Measurements from ENCODE around the gene DERA.
"Not testable (repeated sequence)": the region's sequence is repeated elsewhere in the genome, so short reads cannot be mapped to it uniquely, and the experiment has no call there.

DERA gene

DNA sequence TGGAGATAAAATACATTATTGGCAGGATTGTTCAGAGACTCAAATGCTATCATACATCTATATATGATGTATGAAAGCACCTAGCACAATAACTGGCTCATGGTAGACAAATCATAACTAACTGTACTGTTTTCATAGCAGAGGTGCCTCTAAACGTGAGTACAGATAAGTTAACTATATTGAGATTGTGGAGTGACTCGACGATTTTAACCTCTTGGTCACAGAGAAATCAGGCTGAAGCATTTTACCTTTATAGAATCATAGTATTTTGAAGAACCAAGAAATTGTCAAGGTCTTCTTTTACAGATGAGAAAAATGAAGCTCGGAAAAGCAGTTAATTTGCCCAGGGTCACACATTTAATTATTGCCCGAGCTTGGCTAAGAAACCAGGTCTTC is 666 bp upstream of the DERA start:
- no peak for DNase-seq

DNA sequence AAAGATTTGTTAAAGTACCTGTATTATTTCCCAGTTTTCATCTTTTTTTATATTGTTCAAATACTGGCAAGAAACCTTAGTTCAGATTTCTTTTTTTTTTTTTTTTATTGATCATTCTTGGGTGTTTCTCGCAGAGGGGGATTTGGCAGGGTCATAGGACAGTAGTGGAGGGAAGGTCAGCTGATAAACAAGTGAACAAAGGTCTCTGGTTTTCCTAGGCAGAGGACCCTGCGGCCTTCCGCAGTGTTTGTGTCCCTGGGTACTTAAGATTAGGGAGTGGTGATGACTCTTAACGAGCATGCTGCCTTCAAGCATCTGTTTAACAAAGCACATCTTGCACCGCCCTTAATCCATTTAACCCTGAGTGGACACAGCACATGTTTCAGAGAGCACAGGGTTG is 799 bp downstream of the DERA start:
- DNase-seq, result not testable (repeated sequence)

DNA sequence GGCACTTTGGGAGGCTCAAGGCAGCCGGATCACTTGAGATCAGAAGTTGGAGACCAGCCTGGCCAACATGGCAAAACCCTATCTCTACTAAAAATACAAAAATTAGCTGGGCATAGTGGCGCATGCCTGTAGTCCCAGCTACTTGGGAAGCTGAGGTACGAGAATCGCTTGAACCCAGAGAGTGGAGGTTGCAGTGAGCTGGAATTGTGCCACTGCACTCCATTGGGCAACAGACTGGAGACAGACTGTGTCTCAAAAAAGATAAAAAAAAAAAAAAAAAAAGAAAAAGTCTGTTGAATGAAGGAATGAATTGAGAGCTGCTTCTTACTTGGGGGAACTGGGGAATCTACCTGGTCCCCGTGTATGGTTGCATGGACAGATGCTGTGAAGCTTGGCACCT is 3.0 kb downstream of the DERA start:
- not testable (repeated sequence) for DNase-seq

DNA sequence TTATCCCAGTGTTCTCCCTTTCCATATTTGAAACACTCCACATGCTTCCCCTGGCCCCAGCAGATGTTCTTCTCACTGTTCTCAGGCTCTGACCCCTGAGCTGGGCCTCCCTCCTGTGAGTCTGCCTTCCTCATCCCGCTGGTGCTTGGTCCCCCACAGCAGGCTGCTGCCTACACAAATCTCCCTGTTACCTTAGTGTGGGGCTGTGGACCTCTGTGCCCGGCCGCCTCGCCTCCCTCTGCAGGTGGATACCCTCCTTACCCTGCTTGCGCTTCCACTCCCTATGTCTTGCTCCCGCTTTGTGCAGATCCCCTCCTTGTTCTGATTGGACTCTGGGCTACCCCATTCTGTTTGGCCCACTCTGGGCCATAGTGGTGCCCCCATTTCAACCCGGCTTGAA is 6.9 kb downstream of the DERA start:
- no peak for DNase-seq

DNA sequence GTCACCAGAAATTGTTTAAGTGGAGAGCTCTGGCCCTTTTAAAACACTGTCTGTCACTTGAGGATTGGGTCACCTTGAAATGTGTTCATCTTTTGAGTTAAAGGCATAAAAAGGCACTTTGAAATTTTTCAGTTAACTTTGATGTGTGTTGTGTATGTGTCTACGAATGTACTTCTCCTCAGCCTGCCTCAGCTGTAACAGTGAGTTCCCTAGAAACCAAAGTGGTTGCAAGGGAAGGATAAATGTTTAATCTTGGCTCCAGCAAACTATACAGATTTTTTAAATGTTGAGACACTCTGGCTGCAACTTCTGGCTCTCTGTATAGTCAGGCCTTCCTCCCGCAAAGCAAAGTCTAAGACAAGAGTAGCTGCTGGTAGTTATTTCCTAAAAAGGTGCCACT is 8.3 kb downstream of the DERA start:
- no peak for DNase-seq

DNA sequence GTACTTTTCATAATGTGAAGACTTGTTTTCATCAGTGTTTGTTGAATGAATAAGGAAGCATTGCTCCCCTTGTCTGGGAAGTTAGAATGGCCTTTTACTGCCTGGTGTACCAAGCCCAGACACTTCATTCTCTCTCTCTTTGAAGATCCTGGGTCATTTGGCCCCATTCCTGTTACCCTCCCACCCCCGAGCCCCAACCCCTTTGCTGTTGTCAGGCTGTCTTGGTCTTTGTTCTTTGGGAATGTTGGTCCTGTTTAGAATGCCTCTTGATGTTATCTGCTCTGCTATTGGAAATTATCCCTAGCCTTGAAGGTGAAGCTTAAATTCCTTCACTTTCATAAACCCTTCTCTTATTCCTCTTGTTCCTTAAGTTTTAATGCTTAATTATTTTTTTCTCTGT is 13.8 kb downstream of the DERA start:
- no peak for DNase-seq

DNA sequence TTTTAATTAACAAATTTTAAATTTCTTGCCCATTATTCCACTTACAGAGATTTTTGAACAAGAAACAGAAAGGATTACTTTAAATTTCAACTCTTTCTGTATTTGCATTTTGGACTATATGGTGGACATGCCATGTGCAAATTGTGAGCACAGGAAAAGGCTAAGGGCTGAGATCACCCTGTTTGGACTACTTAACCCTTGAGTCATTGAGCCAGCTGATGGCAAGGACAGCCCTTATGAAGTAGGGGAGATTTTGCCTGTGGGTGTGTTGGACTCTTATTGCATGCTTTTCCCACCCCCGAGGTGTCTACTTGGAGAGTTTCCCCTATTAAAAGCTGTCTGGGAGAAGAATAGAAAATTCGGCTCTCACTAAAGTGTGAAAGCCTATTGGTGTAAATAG is 17.2 kb downstream of the DERA start:
- DNase-seq, result no peak

DNA sequence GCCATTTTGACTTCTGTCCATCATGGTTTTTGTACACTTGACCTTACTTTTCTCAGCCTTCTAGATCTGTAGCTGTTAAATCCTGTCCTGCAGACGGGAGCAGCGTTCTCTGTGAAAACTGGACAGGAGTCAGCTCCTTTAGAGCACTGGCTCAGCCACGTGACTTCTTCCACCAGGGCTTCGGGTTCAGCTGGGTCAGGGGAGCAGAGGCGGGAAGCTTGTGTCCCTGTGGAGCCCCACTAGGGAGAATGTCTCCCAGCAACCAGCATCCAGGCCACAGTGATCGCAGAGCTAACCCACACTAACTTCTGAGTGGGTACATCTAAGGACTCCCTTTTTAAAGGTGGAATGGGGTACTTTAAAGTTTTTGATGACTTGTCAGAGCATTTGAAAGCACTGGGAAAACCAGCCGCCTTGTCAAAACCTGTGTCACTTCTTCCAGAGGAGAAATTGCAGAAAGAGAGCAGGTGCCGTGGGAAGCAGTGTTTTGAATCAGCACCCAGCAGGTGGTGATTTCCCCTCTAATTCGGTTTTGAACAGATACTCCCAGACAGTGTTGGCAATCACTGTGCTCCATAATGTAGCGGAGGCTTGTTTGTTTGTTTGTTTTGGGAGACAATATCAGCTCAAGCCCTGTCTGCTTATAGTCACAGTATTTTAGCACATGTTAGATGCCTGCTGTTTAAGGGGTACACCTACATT is 17.9 kb downstream of the DERA start:
- DNase-seq, result no peak

DNA sequence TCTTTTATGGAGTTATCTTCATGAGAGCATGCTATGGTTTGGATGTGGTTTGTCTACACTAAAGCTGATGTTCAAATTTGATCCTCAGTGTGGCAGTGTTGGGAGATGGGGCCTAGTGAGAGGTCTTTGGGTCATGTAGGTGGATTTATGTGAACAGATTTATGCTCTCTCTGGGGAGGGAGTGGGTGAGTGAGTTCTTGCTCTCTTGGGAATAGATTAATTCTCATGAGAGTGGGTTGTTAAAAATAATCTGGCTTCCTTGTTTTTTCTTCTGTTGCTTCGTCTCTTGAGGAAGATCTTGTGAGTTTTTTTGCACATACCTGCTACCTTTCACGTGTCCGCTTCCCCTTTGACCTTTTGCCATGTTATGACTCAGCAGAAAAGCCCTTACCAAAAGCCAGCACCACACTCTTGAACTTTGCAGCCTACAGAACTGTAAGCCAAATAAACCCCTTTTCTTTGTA is 20.5 kb downstream of the DERA start:
- DNase-seq, result no peak

DNA sequence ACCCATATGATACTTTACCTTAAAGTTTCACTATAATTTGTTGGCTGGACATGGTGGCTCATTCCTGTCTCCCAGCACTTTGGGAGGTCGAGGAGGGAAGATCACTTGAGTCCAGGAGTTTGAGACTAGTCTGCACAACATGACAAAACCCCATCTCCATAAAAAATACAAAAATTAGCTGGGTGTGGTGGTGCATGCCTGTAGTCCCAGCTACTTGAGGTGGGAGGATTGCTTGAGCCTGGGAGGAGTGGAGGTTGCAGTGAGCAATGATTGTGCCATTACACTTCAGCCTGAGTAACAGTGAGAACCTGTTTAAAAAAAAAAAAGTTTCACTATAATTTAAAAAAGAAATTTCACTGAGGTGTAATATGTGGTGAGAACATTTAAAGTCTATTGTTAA is 21.2 kb downstream of the DERA start:
- no peak for DNase-seq

DNA sequence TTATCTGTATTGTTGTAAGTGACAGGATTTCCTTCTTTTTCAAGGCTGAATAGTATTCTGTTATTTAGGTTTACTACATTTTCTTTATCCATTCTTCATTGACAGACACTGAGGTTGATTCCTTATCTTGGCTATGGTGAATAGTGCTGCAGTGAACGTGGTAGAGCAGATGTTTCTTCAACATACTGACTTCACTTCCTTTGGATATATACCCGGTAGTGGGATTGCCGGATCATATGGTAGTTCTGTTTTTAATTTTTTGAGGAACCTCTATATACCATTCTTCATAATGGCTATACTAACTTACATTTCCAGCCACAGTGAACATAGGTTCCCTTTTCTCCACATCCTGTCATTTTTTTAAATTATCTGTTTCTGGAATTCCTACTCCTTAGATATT is 21.8 kb downstream of the DERA start:
- DNase-seq, result no peak

DNA sequence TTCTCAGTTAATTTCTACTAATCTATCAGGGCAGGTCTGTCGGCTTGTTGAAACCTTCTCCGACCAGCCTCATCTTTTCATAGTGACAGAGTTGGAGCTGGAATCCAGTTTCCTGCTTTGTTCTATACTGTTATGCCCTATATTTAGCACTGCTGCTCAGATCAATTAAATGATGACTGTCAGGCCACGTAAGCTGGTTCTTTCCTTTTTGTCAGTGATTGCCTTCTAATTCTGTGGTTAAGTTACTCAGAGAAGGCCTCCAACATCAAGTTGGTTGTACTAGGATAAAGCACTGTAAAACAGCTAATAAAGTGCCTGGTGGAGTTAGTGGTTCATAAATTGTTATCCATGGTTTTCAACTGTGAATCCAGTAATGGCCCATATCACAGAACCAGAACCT is 22.6 kb downstream of the DERA start:
- no peak for DNase-seq

DNA sequence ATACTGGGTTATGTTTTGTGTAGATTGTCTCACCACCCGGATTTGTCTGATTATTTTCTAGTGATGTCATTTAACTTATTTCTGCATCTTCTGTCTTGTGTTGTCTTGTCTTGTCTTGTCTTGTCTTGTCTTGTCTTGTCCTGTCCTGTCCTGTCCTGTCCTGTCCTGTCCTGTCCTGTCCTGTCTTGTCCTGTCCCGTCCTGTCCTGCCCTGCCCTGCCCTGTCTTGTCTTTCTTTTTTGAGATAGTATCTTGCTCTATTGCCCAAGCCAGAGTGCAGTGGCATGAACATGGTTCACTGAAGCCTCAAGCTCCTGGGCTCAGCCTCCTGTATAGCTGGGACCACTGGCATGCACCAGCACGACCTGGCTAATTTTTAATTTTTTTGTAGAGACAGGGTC is 25.6 kb downstream of the DERA start:
- no peak for DNase-seq

DNA sequence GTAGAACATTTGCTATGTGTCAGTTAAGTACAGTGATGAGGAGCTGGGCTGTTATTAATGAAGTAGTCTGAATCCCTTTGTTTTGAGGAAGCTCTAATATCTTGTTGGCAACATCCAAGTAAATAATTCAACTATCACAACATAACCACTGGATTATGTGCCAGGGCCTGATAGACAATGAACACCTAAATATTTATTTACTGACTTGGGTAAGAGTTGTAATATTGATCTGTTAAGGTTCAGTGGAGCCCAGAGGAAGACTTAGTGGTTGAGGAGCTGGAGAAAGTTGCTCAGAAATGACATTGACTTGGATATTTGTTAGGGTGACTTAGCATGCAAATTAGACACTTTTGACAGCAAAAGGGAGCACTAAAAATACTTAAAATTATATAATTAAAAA is 26.8 kb downstream of the DERA start:
- no peak for DNase-seq

DNA sequence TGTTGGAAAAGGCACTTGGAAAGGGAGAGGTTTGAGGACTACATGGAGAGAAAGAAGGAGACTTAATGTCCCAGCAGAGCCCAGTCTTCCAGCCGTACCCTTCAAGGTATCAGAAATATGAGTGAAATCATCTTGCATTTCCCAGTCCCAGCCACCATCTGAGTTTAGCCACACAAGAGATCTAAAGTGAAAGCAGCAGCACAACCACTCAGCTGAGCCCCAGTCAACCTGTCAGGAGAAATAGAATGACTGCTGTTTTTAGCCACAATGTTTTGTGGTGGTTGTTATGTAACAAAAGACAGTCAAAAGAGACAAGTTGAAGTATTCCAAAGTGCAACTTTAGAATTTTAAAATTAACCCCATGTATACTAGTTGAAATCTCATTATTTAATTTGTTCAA is 28.0 kb downstream of the DERA start:
- no peak for DNase-seq

DNA sequence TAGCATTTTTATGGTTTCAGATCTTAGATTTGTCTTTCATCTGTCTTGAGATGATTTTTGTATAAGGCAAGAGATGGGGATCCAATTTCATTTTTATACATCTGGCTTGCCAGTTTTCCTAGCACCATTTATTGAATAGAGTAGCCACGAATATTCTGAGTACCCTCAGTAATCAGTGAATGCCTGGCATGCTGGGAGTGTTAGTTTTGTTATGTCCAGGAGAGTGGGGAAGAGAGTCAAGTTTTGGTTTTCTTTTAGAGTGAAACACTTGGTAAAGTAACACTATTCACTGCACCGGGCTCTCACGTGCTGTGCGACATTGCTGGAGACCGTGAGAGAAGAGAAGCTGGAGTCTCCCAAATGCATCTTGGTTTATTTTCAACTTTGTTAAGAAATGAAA is 31.3 kb downstream of the DERA start:
- no peak for DNase-seq

DNA sequence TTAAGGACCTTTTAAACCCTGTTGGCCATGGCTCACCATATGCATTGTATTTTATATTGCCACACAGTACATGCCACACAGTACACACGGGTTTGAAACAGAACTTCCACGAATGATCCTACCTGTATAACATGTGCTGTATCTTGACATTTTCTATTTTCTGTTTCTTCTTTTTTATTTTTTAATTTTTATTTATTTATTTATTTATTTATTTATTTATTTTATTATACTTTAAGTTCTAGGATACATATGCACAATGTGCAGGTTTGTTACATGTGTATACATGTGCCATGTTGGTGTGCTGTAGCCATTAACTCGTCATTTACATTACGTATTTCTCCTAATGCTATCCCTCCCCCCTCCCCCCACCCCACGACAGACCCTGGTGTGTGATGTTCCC is 32.4 kb downstream of the DERA start:
- not testable (repeated sequence) for DNase-seq

DNA sequence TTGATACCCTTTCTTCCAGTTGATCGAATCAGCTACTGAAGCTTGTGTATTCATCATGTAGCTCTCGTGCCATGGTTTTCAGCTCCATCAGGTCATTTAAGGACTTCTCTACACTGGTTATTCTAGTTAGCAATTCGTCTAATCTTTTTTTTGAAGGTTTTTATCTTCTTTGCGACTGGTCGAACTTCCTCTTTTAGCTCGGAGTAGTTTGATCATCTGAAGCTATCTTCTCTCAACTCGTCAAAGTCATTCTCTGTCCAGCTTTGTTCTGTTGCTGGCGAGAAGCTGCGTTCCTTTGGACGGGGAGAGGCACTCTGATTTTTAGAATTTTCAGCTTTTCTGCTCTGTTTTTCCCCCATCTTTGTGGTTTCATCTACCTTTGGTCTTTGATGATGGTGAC is 37.3 kb downstream of the DERA start:
- DNase-seq, result not testable (repeated sequence)

DNA sequence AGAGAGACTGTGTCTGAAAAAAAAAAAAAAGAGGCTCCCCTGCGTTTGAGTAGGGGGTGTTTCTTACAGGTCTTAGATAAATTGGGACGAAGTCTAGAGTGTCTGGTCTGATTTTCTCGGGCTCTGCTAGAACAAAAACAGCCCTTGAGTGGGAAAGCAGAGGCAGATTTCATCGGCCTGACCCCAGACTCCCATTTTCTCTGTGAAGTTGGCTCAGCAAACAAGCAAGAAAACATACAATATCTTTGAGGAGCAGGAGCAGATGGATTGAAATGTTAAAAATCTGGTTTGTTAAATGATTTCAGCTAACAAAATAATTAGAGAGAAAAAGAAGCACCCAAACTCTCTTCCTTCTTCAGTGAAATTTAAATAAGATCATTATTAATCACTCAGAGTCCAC is 44.1 kb downstream of the DERA start:
- DNase-seq, result no peak

DNA sequence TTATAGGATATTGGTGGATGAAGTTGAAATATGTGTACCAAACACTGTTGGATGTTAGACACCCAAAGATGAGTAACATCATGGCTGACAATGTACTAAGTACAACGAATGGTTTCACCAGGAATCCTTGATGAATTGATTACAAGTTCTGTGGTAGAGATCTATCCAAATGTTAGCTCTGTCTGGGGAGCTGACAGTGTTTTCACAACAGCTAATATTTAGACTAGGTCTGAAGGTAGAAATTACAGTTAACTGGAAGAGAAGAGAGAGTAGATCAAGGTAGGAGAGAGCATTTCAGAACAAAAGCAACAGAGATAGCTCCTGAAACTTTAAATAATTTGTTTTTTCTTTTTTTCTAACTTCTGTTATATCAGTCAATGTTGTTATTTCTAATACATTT is 44.9 kb downstream of the DERA start:
- no peak for DNase-seq

DNA sequence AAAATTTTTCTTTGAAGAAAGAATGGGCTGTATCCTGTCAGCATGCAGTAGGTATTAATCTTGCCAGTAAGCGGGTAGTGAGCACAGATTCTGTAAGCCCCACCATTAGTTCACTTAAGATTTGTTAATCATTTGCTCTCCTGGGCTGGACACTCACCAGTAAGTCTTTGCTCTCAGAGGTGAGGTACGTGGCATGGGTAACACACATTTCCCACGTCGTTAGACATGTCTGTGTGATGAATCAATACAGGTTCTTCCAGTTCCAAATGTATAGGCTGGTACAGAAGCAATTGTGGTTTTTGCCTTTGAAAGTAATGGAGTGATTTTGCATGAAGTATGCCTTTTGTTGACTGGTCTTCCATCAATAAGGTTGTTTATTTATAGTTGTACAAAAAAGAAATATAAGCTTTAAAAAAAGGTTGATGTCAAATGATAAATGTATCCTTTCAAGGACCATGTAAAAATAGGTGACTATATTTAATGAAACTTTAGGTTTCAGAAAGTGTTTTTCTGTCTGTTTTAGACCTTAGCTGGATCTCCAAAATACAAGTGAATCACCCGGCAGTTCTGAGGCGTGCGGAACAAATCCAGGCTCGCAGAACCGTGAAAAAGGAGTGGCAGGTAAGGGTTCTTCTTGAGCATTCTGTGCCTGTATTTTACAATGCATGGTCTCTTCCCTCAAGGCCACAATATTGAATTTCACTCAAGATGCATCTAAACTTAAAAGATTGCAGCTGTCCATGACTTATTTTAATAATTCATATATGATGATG is 45.5 kb downstream of the DERA start:
- no peak for DNase-seq

DNA sequence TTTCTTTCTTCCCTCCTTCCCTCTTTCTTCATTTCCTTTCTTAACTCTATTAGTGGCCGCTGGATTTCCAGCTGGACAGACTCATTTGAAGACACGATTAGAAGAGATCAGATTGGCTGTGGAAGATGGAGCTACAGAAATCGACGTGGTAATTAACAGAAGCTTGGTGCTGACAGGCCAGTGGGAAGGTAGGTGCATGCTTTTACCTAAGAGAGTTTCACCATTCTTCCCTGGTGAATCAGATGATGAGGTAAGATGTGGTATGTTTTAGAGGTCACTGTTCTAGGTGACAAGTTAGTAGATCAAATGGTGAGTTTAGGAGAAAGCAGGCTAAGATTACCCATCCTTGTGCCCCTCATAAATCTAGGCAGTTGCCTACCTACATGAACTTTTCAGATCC is 51.6 kb downstream of the DERA start:
- no peak for DNase-seq

DNA sequence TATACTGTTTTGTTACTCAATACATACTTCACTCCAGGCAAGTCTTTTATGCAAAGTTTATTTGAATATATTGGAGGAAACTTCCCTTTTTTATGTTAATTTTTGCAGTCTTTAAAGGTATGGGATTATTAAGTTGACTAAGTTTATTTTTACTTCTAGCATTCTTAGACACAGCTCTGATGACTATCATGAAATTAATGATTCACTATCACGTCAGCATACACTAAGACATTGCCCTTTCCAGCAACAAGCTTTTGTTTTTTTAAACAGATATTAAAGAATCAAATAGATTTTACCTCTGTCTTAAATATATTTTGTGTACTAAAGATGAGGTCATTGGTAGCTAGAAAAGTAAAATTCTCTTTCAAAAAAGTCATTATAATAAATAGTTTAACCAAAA is 52.1 kb downstream of the DERA start:
- DNase-seq, result no peak

DNA sequence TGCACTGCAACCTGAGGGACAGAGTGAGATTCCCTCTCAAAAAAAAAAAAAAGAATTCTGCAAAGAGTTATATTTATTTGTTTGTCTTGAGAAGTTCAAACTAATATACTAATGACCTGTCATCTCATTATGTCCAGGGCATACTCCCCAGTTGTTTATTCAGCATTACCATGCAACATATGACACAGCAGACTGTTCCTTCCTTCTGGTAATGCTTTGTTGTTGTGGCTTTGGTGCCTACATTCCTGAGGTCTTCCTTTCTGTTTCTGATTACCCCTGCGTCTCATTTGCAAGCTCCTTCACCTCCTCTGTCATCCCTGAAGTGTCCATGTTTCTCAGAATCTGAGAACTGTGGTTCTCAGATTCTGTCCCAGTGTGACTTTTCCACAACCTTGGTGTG is 55.3 kb downstream of the DERA start:
- DNase-seq, result no peak

DNA sequence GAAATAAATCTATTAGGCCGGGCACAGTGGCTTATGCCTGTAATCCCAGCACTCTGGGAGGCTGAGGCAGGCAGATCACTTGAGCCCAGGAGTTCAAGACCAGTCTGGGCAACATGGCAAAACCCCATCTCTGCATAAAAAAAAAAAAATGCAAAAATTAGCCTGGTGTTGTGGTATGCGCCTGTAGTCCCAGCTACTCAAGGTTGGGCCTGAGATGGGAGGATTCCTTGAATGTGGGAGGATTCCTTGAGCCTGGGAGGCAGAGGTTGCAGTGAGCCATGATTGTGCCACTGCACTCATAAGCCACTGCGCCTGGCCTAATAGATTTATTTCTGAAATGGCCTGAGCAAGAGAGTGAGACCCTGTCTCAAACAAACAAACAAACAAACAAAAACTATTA is 55.9 kb downstream of the DERA start:
- DNase-seq, result not testable (repeated sequence)
